Esophagus squamous epithelium (tissue), 5 donors: ENCODE results near the gene MYOCD. TPM values are rescaled to one million over a fixed set of nuclear protein-coding genes. Genes with fewer than 3 reads are reported as not detected.

Experiments used
- DNase-seq: peaks from one replicate; lab custom pipeline; 2025; lab: John Stamatoyannopoulos, UW
- H3K27ac ChIP-seq, 4 donors: fragments of 200-600 bp; sonication (generic); one replicate each; pipeline ENCODE4 v1.5.1; 2016 to 2019; ENCODE audit warnings: mild to moderate bottlenecking in 1 of 4
- H3K27me3 ChIP-seq, 4 donors: fragments of 200-600 bp; sonication (generic); 1 replicate in 3 of 4; 2 replicates in 1 of 4; pipeline versions ENCODE4 v1.5.1 to v1.6.0; 2017 to 2021; ENCODE audit warnings: antibody characterized with exemption in 1 of 4
- H3K36me3 ChIP-seq, 3 donors: fragments of 200-600 bp; sonication (generic); one replicate each; pipeline ENCODE4 v1.5.1; 2016 to 2019
- H3K4me1 ChIP-seq, 3 donors: fragments of 200-600 bp; sonication (generic); one replicate each; pipeline ENCODE4 v1.5.1; 2017 to 2019
- H3K4me3 ChIP-seq, 4 donors: fragments of 200-600 bp; sonication (generic); 1 replicate in 3 of 4; 2 replicates in 1 of 4; pipeline ENCODE4 v1.5.1; 2016 to 2019; ENCODE audit warnings: mild to moderate bottlenecking in 2 of 4, moderate library complexity in 1 of 4
- H3K9me3 ChIP-seq, 3 donors: fragments of 200-600 bp; sonication (generic); one replicate each; pipeline ENCODE4 v1.5.1; 2016 to 2019
- CTCF ChIP-seq, 6 experiments: fragments of 450-650 bp in 4 of 6; fragments of 200-600 bp in 2 of 6; sonication (generic) in 2 of 6; IDR thresholded peaks; one replicate each; pipeline ENCODE4 v1.5.1; 2016 to 2019; ENCODE audit warnings: antibody characterized with exemption in 6 of 6, mild to moderate bottlenecking in 4 of 6, moderate library complexity in 4 of 6
- POLR2A ChIP-seq, 4 donors: fragments of 450-650 bp; IDR thresholded peaks; one replicate each; pipeline ENCODE4 v1.6.1; 2017; ENCODE audit warnings: antibody characterized with exemption in 4 of 4, mild to moderate bottlenecking in 4 of 4, moderate library complexity in 3 of 4
- WGBS, 2 donors: methylation state at CpG; one replicate each; pipeline ENCODE4 v1.1.5; 2018; 5-methylcytosine and 5-hydroxymethylcytosine counted together
- intact Hi-C: fragments of 100-400 bp; cut with DNase I; formaldehyde crosslinking; loops from one replicate; pipeline ENCODE4 v1.15.0; 2022
- total RNA-seq, 4 donors: library from RNA; depleted of rRNA; stranded (reverse); fragments of >200 nt; gene quantifications; one replicate each; pipeline ENCODE4 v1.1.0, GENCODE V29; 2016
- donor health status: DM: yes; HTN: yes; CAD: no.

The MYOCD gene
- total RNA-seq, 4 donors from 2014 or later, result 2.3 to 27.5 (median 7.8) TPM

GRCh38 chr17:12643822-12644221 is 21.9 kb upstream of the MYOCD start:
- Histone ChIP-seq H3K9me3 (no peaks in the 10 kb centered on the region), H3K27me3 (no peaks in the 10 kb centered on the region), H3K36me3 (no peaks in the 10 kb centered on the region), H3K4me1 (no peaks in the 10 kb centered on the region), H3K4me3 (no peak overlapping the region), H3K27ac (no peak overlapping the region)
- no peak for DNase-seq
- 38% methylated on average over 1 of the region's 1 CpG for WGBS, 2 donors
- TF ChIP-seq POLR2A (IDR thresholded peaks at IDR 0.05) (no peak), CTCF (IDR thresholded peaks at IDR 0.05) (no peak)
- intact Hi-C loops, result no loop called here

GRCh38 chr17:12644623-12645022 is 21.1 kb upstream of the MYOCD start:
- H3K4me3 ChIP-seq, result no peak overlapping the region
- H3K9me3 ChIP-seq, result no peaks in the 10 kb centered on the region
- intact Hi-C loops, result no loop called here
- DNase-seq, result no peak
- H3K27ac ChIP-seq, result no peak overlapping the region
- peaks cover 0 to under 1% (median 0%) of the 10 kb centered on the region in 4 donors for H3K27me3 ChIP-seq
- TF ChIP-seq CTCF (IDR thresholded peaks at IDR 0.05) (no peak), POLR2A (IDR thresholded peaks at IDR 0.05) (no peak)
- no peaks in the 10 kb centered on the region for H3K4me1 ChIP-seq
- H3K36me3 ChIP-seq, result no peaks in the 10 kb centered on the region

- TF ChIP-seq POLR2A (IDR thresholded peaks at IDR 0.05) (no peak), CTCF (IDR thresholded peaks at IDR 0.05) (no peak)
- H3K4me3 ChIP-seq, result no peak overlapping the region
- DNase-seq, result no peak
- WGBS, 2 donors, result 66 to 77% methylated on average over 4 to 6 of the region's 6 CpGs
- peaks cover 0 to 5% (median 0%) of the 10 kb centered on the region in 4 donors for H3K27me3 ChIP-seq
- intact Hi-C loops, result no loop called here
- H3K27ac ChIP-seq, result no peak overlapping the region
- H3K4me1 ChIP-seq, result no peaks in the 10 kb centered on the region
- no peaks in the 10 kb centered on the region for H3K36me3 ChIP-seq
- H3K9me3 ChIP-seq, result no peaks in the 10 kb centered on the region
These were observed 18.8 kb upstream of the MYOCD start for GRCh38 chr17:12646761-12647422.

GRCh38 chr17:12648498-12648897 is 17.2 kb upstream of the MYOCD start:
- Histone ChIP-seq H3K4me3 (no peak overlapping the region), H3K27me3 (peaks cover 0 to 5% (median 0%) of the 10 kb centered on the region in 4 donors), H3K4me1 (no peaks in the 10 kb centered on the region), H3K36me3 (no peaks in the 10 kb centered on the region), H3K9me3 (no peaks in the 10 kb centered on the region), H3K27ac (no peak overlapping the region)
- no peak for DNase-seq
- TF ChIP-seq CTCF (IDR thresholded peaks at IDR 0.05) (no peak), POLR2A (IDR thresholded peaks at IDR 0.05) (no peak)
- intact Hi-C loops, result no loop called here
- WGBS, 2 donors, result 86 to 98% methylated on average over 3 of the region's 3 CpGs

DNA sequence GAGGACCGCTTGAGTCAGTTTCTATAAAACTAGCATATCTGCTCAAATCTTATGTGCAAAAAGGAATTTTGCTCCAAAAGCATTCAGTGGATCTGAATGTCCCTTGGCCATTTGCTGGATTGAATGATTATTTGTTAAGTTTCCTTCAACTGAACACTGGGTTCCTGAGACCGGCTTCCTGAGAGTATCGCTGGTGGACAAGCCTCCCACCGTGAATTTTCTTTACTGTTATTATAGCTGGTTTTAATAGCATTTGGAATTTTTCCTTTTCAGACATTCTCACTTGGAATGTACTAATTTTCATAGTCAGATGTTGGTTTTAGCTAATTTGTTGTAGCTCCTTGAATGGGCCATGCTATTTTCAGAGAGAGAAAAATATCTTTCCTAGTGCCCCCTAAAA is 9.8 kb upstream of the MYOCD start:
- DNase-seq, result no peak
- H3K27me3 ChIP-seq, result no peaks in the 10 kb centered on the region
- intact Hi-C loops, result no loop called here
- no peak overlapping the region for H3K4me3 ChIP-seq
- H3K9me3 ChIP-seq, result no peaks in the 10 kb centered on the region
- 78 to 93% methylated on average over 4 of the region's 4 CpGs for WGBS, 2 donors
- no peak overlapping the region for H3K27ac ChIP-seq
- no peak for TF ChIP-seq CTCF (IDR thresholded peaks at IDR 0.05)
- no peak for TF ChIP-seq POLR2A (IDR thresholded peaks at IDR 0.05)
- no peaks in the 10 kb centered on the region for H3K36me3 ChIP-seq
- H3K4me1 ChIP-seq, result no peaks in the 10 kb centered on the region
